Natural killer cell (primary cell): ENCODE measurements around the gene CMSS1. TPM values are rescaled to one million over a fixed set of nuclear protein-coding genes. Genes with fewer than 3 reads are reported as not detected.
A peak's percentile ranks its signal among the peaks of the same experiment; 100 is the strongest.

Experiments used
- ATAC-seq, 3 donors: fragments of 150-1000 bp in 2 of 3; fragments of 200-7000 bp in 1 of 3; cut with Tn5 transposase; 1 replicate in 1 of 3; 2 replicates in 2 of 3; pipeline ENCODE4 v1.10.0; 2021; ENCODE audit warnings: mild to moderate bottlenecking in 2 of 3, moderate library complexity in 2 of 3
- DNase-seq, 2 donors: peaks; one replicate each; pipeline versions ENCODE4 v3.0.0 to v3.0.0-alpha.2; 2013 to 2021; ENCODE audit warnings: mixed read lengths in 1 of 2
- H3K27ac ChIP-seq: one replicate; pipeline ENCODE4 v1.5.1; 2013; ENCODE audit warnings: mild to moderate bottlenecking, low read length
- H3K27me3 ChIP-seq: one replicate; pipeline ENCODE4 v1.6.1; 2013; ENCODE audit warnings: low read length; ENCODE audit not compliant: control insufficient read depth, insufficient read depth
- H3K36me3 ChIP-seq: one replicate; pipeline ENCODE4 v1.6.1; 2013; ENCODE audit warnings: low read length; ENCODE audit not compliant: control insufficient read depth, insufficient read depth
- H3K4me1 ChIP-seq: one replicate; pipeline ENCODE4 v1.6.1; 2013; ENCODE audit warnings: low read length; ENCODE audit not compliant: control insufficient read depth, insufficient read depth
- H3K4me3 ChIP-seq: one replicate; pipeline ENCODE4 v1.5.1; 2013; ENCODE audit warnings: low read length
- H3K9me3 ChIP-seq: one replicate; pipeline ENCODE4 v1.6.1; 2013; ENCODE audit warnings: low read length; ENCODE audit not compliant: control insufficient read depth, insufficient read depth
- H3K27ac Mint-ChIP-seq, 2 donors: one replicate each; pipeline ENCODE4 v1.8.0; 2022; ENCODE audit warnings: mild to moderate bottlenecking in 2 of 2, mixed read lengths in 2 of 2, moderate library complexity in 1 of 2
- H3K27me3 Mint-ChIP-seq, 2 donors: one replicate each; pipeline ENCODE4 v1.8.0; 2022; ENCODE audit warnings: low read depth in 2 of 2, mixed read lengths in 2 of 2
- H3K36me3 Mint-ChIP-seq: one replicate; pipeline ENCODE4 v1.8.0; 2022; ENCODE audit warnings: mixed read lengths
- H3K4me1 Mint-ChIP-seq, 2 donors: one replicate each; pipeline ENCODE4 v1.8.0; 2022; ENCODE audit warnings: mixed read lengths in 2 of 2
- H3K4me3 Mint-ChIP-seq: one replicate; pipeline ENCODE4 v1.8.0; 2022; ENCODE audit warnings: mild to moderate bottlenecking, moderate library complexity, mixed read lengths
- H3K9me3 Mint-ChIP-seq, 2 donors: one replicate each; pipeline ENCODE4 v1.8.0; 2022; ENCODE audit warnings: mixed read lengths in 2 of 2
- CTCF ChIP-seq: fragments of 200-600 bp; IDR thresholded peaks from one replicate; pipeline ENCODE4 v1.8.0; 2022; ENCODE audit warnings: antibody characterized with exemption
- WGBS: methylation state at CpG from one replicate; pipeline ENCODE4 v1.1.7; 2013; ENCODE audit warnings: missing lambda C conversion rate; ENCODE audit not compliant: insufficient coverage; 5-methylcytosine and 5-hydroxymethylcytosine counted together
- intact Hi-C: fragments of 100-400 bp; cut with micrococcal nuclease; formaldehyde crosslinking; loops from one replicate; pipeline ENCODE4 v1.14.2; 2022
- total RNA-seq, 4 donors: library from RNA; stranded (reverse); fragments of 120-200 nt in 1 of 4; gene quantifications; one replicate each; pipeline versions ENCODE4 v1.2.3 to v1.2.4, GENCODE V29; 2013 to 2022

The CMSS1 gene
- total RNA-seq, 3 donors from 2014 or later (not counting 1 experiment from before 2014, with no cell fraction given): 7.8 to 12.7 (median 9.2) TPM

GRCh38 chr3:99877031-99877579 lies 59.4 kb downstream of the CMSS1 start:
- Histone ChIP-seq H3K36me3 (no peaks in the 10 kb centered on the region), H3K27ac (no peak overlapping the region), H3K4me3 (no peak overlapping the region), H3K27me3 (peaks cover 22% of the 10 kb centered on the region), H3K4me1 (peaks cover 5% of the 10 kb centered on the region), H3K9me3 (no peaks in the 10 kb centered on the region)
- WGBS: 100% methylated on average over 2 of the region's 4 CpGs
- TF ChIP-seq CTCF: no peak
- Mint-ChIP-seq H3K27me3 (peaks cover 0 to 14% of the 10 kb centered on the region in 2 donors), H3K36me3 (no peaks in the 10 kb centered on the region), H3K4me1 (peaks cover 12 to 17% of the 10 kb centered on the region in 2 donors), H3K4me3 (peak overlapping the region; percentile 84), H3K9me3 (no peaks in the 10 kb centered on the region), H3K27ac (peak overlapping the region; percentile 29 to 44)
- intact Hi-C loops: no loop called here
- ATAC-seq (no peak), DNase-seq (no peak)

GRCh38 chr3:99878005-99878404 lies 60.3 kb downstream of the CMSS1 start:
- Mint-ChIP-seq H3K9me3 (no peaks in the 10 kb centered on the region), H3K27me3 (peaks cover 0 to 9% of the 10 kb centered on the region in 2 donors), H3K27ac (peak overlapping the region; percentile 29 to 44), H3K36me3 (no peaks in the 10 kb centered on the region), H3K4me3 (peak overlapping the region; percentile 84), H3K4me1 (peaks cover 12 to 17% of the 10 kb centered on the region in 2 donors)
- H3K27ac ChIP-seq: no peak overlapping the region
- H3K4me1 ChIP-seq: peaks cover 5% of the 10 kb centered on the region
- intact Hi-C loops: no loop called here
- H3K9me3 ChIP-seq: no peaks in the 10 kb centered on the region
- DNase-seq (peak in 1 of 2 donors; percentile 9), ATAC-seq (peak in 1 of 3 donors; percentile 37)
- TF ChIP-seq CTCF: no peak
- no CpG with 5 or more reads among the region's 1 CpG for WGBS
- H3K36me3 ChIP-seq: no peaks in the 10 kb centered on the region
- peaks cover 17% of the 10 kb centered on the region for H3K27me3 ChIP-seq
- no peak overlapping the region for H3K4me3 ChIP-seq

- TF ChIP-seq CTCF: no peak
- Histone ChIP-seq H3K4me1 (peaks cover 5% of the 10 kb centered on the region), H3K36me3 (no peaks in the 10 kb centered on the region), H3K27me3 (peaks cover 4% of the 10 kb centered on the region), H3K27ac (no peak overlapping the region), H3K9me3 (no peaks in the 10 kb centered on the region), H3K4me3 (no peak overlapping the region)
- no peaks in the 10 kb centered on the region for H3K9me3 Mint-ChIP-seq
- WGBS: 92% methylated on average over 1 of the region's 2 CpGs
- intact Hi-C loops: no loop called here
- no peak overlapping the region for H3K27ac Mint-ChIP-seq
- H3K36me3 Mint-ChIP-seq: no peaks in the 10 kb centered on the region
- DNase-seq: no peak
- ATAC-seq: no peak
- peaks cover 0 to 1% of the 10 kb centered on the region in 2 donors for H3K27me3 Mint-ChIP-seq
- peaks cover 21% of the 10 kb centered on the region in 2 donors for H3K4me1 Mint-ChIP-seq
- H3K4me3 Mint-ChIP-seq: no peak overlapping the region
Observed at GRCh38 chr3:99879275-99879674, 61.6 kb downstream of the CMSS1 start.

- Mint-ChIP-seq H3K36me3 (no peaks in the 10 kb centered on the region), H3K27me3 (no peaks in the 10 kb centered on the region)
Observed at GRCh38 chr3:99881121-99881524, 63.5 kb downstream of the CMSS1 start.

More at GRCh38 chr3:99881121-99881524, 63.5 kb downstream of the CMSS1 start:
- no peaks in the 10 kb centered on the region for H3K27me3 ChIP-seq
- ATAC-seq: no peak
- no peak overlapping the region for H3K4me3 Mint-ChIP-seq
- 94% methylated on average over 1 of the region's 2 CpGs for WGBS
- H3K4me1 Mint-ChIP-seq: peaks cover 23 to 27% of the 10 kb centered on the region in 2 donors
- H3K27ac Mint-ChIP-seq: no peak overlapping the region
- H3K4me1 ChIP-seq: no peaks in the 10 kb centered on the region
- TF ChIP-seq CTCF: no peak
- no peaks in the 10 kb centered on the region for H3K9me3 ChIP-seq
- no peaks in the 10 kb centered on the region for H3K9me3 Mint-ChIP-seq
- no peaks in the 10 kb centered on the region for H3K36me3 ChIP-seq
- H3K27ac ChIP-seq: no peak overlapping the region
- H3K4me3 ChIP-seq: no peak overlapping the region
- no peak for DNase-seq
- intact Hi-C loops: no loop called here
